MM.1S (cell line): ENCODE measurements around the gene EPN3.

ENCODE experiments used
- DNase-seq: peaks from one replicate; pipeline ENCODE4 v3.0.0-alpha.2; 2015
- H2AFZ ChIP-seq: fragments of 300-600 bp; sonication (generic); 2 replicates; pipeline ENCODE4 v1.6.0; 2016; ENCODE audit warnings: antibody characterized with exemption, low read length
- H3F3A ChIP-seq: fragments of 300-600 bp; sonication (generic); 2 replicates; pipeline ENCODE4 v1.6.1; 2016; ENCODE audit warnings: mild to moderate bottlenecking, antibody characterized with exemption, low read length, moderate library complexity, mixed read lengths; ENCODE audit not compliant: insufficient read depth
- H3K27ac ChIP-seq: fragments of 300-600 bp; sonication (generic); 2 replicates; pipeline ENCODE4 v1.5.1; 2016; ENCODE audit warnings: mild to moderate bottlenecking, low read length
- H3K27me3 ChIP-seq: fragments of 300-600 bp; sonication (generic); replicated peaks from 2 replicates; pipeline ENCODE4 v1.6.0; 2016; ENCODE audit warnings: low read length; ENCODE audit not compliant: insufficient read depth
- H3K36me3 ChIP-seq: fragments of 300-600 bp; sonication (generic); replicated peaks from 2 replicates; pipeline ENCODE4 v1.6.1; 2016; ENCODE audit warnings: mild to moderate bottlenecking, low read length, mixed read lengths; ENCODE audit not compliant: insufficient read depth
- H3K4me1 ChIP-seq: fragments of 300-600 bp; sonication (generic); 2 replicates; pipeline ENCODE4 v1.6.1; 2016; ENCODE audit warnings: low read length, mixed read lengths
- H3K4me2 ChIP-seq: fragments of 300-600 bp; sonication (generic); 2 replicates; pipeline ENCODE4 v1.6.0; 2016; ENCODE audit warnings: low read depth, low read length
- H3K4me3 ChIP-seq: fragments of 300-600 bp; sonication (generic); 2 replicates; pipeline ENCODE4 v1.5.1; 2016; ENCODE audit warnings: low read length, mixed read lengths
- H3K79me2 ChIP-seq: fragments of 300-600 bp; sonication (generic); 2 replicates; pipeline ENCODE4 v1.6.1; 2016; ENCODE audit warnings: mixed run types, low read length, mixed read lengths
- H3K9ac ChIP-seq: fragments of 300-600 bp; sonication (generic); 2 replicates; pipeline ENCODE4 v1.6.1; 2016; ENCODE audit warnings: low read length, mixed read lengths
- H3K9me2 ChIP-seq: fragments of 300-600 bp; sonication (generic); replicated peaks from 2 replicates; pipeline ENCODE4 v1.6.1; 2016; ENCODE audit warnings: mild to moderate bottlenecking, low read length, mixed read lengths; ENCODE audit not compliant: insufficient read depth
- H3K9me3 ChIP-seq: fragments of 300-600 bp; sonication (generic); replicated peaks from 2 replicates; pipeline ENCODE4 v1.6.1; 2016; ENCODE audit warnings: mild to moderate bottlenecking, low read length, mixed read lengths; ENCODE audit not compliant: insufficient read depth
- H4K20me1 ChIP-seq: fragments of 300-600 bp; sonication (generic); 2 replicates; pipeline ENCODE4 v1.6.1; 2016; ENCODE audit warnings: mild to moderate bottlenecking, low read length, moderate library complexity, mixed read lengths; ENCODE audit not compliant: insufficient read depth
- CTCF ChIP-seq: fragments of 300-600 bp; sonication (generic); IDR thresholded peaks from 2 replicates; pipeline ENCODE4 v1.5.1; 2016; ENCODE audit warnings: antibody characterized with exemption, low read length, mixed read lengths
- EZH2 ChIP-seq: fragments of 300-600 bp; sonication (generic); optimal IDR thresholded peaks from 2 replicates; pipeline ENCODE3; 2017; ENCODE audit warnings: low read depth, mild to moderate bottlenecking, antibody characterized with exemption, low read length, mixed read lengths
- EZH2phosphoT487 ChIP-seq: fragments of 300-600 bp; sonication (generic); IDR thresholded peaks from 2 replicates; pipeline ENCODE4 v1.6.1; 2018; ENCODE audit warnings: antibody characterized with exemption, low read length

Gene EPN3

GRCh38 chr17:50487213-50488096 lies 45.1 kb upstream of the EPN3 start:
- no peak for TF ChIP-seq EZH2
- no peak for TF ChIP-seq EZH2phosphoT487
- no peak for TF ChIP-seq CTCF
- Histone ChIP-seq H3K4me3 (no peak overlapping the region), H3K27ac (no peak overlapping the region), H3K27me3 (no peaks in the 10 kb centered on the region), H3K36me3 (no peaks in the 10 kb centered on the region; the same call in 1 of the 2 replicates), H3K9ac (no peak overlapping the region), H3K9me3 (no peaks in the 10 kb centered on the region), H3F3A (no peaks in the 10 kb centered on the region), H4K20me1 (no peaks in the 10 kb centered on the region), H3K4me2 (no peak overlapping the region), H3K4me1 (no peaks in the 10 kb centered on the region), H2AFZ (no peak overlapping the region), H3K9me2 (no peaks in the 10 kb centered on the region), H3K79me2 (no peaks in the 10 kb centered on the region)
- no peak for DNase-seq

GRCh38 chr17:50488880-50489279 lies 43.7 kb upstream of the EPN3 start:
- H4K20me1 ChIP-seq = no peaks in the 10 kb centered on the region
- H3K36me3 ChIP-seq = no peaks in the 10 kb centered on the region
- H3K4me3 ChIP-seq = no peak overlapping the region
- H3K4me1 ChIP-seq = no peaks in the 10 kb centered on the region
- TF ChIP-seq EZH2 (no peak), CTCF (no peak), EZH2phosphoT487 (no peak)
- no peak for DNase-seq
- no peak overlapping the region for H3K4me2 ChIP-seq
- H2AFZ ChIP-seq = no peak overlapping the region
- no peaks in the 10 kb centered on the region for H3K79me2 ChIP-seq
- no peak overlapping the region for H3K9ac ChIP-seq
- H3K9me3 ChIP-seq = no peaks in the 10 kb centered on the region
- H3K9me2 ChIP-seq = no peaks in the 10 kb centered on the region
- no peak overlapping the region for H3K27ac ChIP-seq
- no peaks in the 10 kb centered on the region for H3F3A ChIP-seq
- no peaks in the 10 kb centered on the region for H3K27me3 ChIP-seq

GRCh38 chr17:50491505-50491904 lies 41.0 kb upstream of the EPN3 start:
- Histone ChIP-seq H3K27ac (no peak overlapping the region), H3K9ac (no peak overlapping the region), H3K27me3 (no peaks in the 10 kb centered on the region), H3K79me2 (no peaks in the 10 kb centered on the region), H3K36me3 (no peaks in the 10 kb centered on the region), H3K4me2 (no peak overlapping the region), H3K9me2 (no peaks in the 10 kb centered on the region), H3K4me1 (no peaks in the 10 kb centered on the region), H2AFZ (no peak overlapping the region), H4K20me1 (no peaks in the 10 kb centered on the region), H3K9me3 (no peaks in the 10 kb centered on the region), H3F3A (no peaks in the 10 kb centered on the region), H3K4me3 (no peak overlapping the region)
- TF ChIP-seq CTCF = no peak
- no peak for TF ChIP-seq EZH2phosphoT487
- TF ChIP-seq EZH2 = no peak
- DNase-seq = no peak
